Hematopoietic multipotent progenitor cell treated with erythropoietin and hydrocortisone succinate and interleukin-3 and kit ligand, for 4 days (in vitro differentiated cells): ENCODE measurements around the gene COL4A1.

Experiments used
- DNase-seq: peaks from one replicate; pipeline ENCODE4 v3.0.0-alpha.2; 2015

Gene COL4A1

DNA sequence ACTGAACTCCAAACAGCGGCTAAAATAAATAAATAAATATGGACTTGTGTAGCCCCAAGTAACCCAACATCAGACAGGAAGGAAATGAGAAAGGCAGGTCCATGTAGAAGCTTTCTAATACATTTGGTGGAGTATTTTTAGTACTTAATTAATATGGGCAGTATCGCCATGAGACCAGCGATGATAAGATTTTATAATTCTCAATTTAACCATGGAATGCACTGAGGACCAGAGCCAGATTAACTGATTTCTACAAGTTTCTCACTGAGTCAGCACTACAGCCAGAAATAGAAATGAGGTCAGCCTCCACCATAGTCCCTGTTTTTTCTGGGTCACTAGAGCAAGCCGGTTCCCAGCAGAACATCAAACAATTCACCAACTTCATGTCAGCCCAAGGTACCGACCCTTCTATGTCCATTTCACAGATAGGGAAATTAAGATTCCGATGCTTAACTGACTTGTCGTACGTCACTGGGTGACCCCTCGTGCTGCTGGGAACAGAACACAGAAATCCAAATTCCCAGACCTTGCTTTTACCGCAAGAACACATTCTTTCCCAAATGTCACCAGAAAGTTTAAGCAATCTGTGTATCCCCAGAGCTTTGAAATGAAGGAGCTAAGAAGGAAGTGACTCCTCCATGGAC, 90.4 kb downstream of the COL4A1 start:
- DNase-seq, result no peak

- no peak for DNase-seq
Measured at GRCh38 chr13:110216006-110216397, 91.0 kb downstream of the COL4A1 start.

GRCh38 chr13:110215606-110216005, 91.4 kb downstream of the COL4A1 start:
- no peak for DNase-seq

DNA sequence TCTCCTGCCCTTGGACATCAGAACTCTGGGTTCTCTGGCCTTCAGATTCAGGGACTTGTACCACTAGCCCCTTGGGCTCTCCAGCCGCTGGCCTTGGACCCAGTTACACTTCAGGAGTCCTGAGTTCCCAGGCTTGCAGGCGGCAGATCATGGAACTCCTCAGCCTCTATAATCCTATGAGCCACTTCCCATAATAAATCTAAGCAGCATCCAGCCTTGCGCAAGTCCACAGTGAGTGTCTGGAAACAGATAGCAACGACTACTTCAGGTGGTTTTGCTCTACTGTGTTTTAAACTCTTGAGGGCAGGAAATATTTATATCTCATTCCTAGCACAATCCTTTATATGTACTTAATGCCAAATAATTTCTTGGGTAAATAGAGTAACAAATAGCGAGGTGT, 92.3 kb downstream of the COL4A1 start:
- DNase-seq, result no peak

GRCh38 chr13:110213461-110214074, 93.4 kb downstream of the COL4A1 start:
- DNase-seq, result no peak

GRCh38 chr13:110212529-110212928, 94.4 kb downstream of the COL4A1 start:
- no peak for DNase-seq

GRCh38 chr13:110211735-110212134, 95.2 kb downstream of the COL4A1 start:
- DNase-seq, result no peak

DNA sequence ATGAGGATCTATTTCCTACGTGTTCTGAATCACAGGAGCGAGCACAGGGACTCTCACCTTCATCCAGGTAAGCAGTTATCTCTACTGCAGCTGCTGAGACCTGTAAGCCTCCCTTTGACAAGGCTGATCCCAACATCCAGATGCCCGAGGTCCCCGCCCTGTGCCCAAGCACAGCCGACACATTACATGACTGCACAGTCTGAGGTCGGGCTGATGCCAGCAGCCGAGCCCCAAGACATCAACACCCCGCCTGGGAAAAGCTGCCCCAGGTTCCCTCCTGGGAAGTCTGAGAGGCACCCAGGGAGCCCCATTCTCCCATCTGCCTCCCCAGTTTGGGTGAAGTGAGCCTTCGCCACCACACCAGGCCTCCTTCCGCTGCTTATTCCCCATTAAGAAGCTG, 95.9 kb downstream of the COL4A1 start:
- DNase-seq, result no peak

- DNase-seq, result no peak
Measured at GRCh38 chr13:110210604-110210985, 96.4 kb downstream of the COL4A1 start.

GRCh38 chr13:110209950-110210603, 96.9 kb downstream of the COL4A1 start:
- no peak for DNase-seq

DNA sequence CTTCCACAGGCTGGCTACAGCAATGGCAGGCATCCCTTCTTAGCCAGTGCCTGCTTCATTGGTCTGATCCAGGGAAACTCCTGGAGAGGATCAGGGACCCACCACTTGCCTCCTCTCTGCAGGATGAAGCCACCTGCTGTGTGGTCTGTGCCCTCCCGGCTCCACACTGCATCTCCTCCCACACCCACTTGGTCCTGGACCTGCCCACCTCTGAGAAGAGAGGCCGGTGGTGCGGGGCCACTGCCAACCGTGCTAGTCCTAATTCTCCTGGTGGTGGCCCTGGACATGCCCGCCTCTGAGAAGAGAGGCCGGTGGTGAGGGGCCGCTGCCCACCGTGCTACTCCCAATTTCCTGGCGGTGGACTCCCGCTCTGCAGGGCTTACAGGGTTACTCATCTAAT, 98.8 kb downstream of the COL4A1 start:
- DNase-seq, result no peak

- no peak for DNase-seq
Measured at GRCh38 chr13:110206996-110207395, 100.0 kb downstream of the COL4A1 start.

- no peak for DNase-seq
Measured at GRCh38 chr13:110206185-110206584, 100.8 kb downstream of the COL4A1 start.

DNA sequence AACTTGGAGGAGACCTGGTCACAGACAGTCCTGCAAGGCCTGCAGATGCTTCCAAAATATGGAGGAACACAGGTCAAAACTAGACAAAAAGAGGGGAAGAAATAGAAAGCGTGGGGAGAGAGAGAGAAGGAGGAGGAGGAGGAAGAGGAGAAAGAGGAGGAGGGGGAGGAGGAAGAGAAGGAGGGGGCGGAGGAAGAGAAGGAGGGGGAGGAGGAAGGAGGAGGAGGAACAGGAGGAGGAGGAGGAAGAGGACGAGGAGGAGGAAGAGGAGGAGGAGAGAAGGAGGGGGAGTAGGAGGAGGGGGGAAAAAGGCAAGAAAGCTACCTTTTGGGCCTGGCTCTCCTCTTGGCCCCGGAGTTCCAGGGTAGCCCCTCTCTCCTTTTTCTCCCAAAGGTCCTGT, 105.8 kb downstream of the COL4A1 start:
- no peak for DNase-seq

GRCh38 chr13:110200276-110200870, 106.6 kb downstream of the COL4A1 start:
- peak; percentile 51 for DNase-seq

GRCh38 chr13:110199046-110199831, 107.7 kb downstream of the COL4A1 start:
- no peak for DNase-seq

GRCh38 chr13:110197471-110197870, 109.5 kb downstream of the COL4A1 start:
- DNase-seq, result no peak

DNA sequence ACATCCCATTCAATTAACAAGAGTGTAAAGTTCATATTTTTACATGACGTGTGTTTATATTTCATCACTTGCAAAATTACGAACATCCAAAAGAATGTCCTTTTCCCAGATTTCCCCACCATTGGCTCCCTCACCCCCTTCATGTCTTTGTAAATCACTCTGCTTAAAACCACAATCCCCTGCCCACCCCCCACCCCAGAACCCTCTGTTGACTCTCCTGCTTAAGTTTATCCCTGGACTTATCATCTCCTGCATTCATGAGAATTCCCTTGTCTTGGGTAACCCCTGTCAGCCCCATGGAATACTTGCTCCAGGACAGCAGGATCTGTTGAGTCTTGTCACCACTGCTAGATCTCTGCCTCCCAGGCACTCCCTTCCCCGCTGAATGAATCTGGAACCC, 109.9 kb downstream of the COL4A1 start:
- no peak for DNase-seq

DNA sequence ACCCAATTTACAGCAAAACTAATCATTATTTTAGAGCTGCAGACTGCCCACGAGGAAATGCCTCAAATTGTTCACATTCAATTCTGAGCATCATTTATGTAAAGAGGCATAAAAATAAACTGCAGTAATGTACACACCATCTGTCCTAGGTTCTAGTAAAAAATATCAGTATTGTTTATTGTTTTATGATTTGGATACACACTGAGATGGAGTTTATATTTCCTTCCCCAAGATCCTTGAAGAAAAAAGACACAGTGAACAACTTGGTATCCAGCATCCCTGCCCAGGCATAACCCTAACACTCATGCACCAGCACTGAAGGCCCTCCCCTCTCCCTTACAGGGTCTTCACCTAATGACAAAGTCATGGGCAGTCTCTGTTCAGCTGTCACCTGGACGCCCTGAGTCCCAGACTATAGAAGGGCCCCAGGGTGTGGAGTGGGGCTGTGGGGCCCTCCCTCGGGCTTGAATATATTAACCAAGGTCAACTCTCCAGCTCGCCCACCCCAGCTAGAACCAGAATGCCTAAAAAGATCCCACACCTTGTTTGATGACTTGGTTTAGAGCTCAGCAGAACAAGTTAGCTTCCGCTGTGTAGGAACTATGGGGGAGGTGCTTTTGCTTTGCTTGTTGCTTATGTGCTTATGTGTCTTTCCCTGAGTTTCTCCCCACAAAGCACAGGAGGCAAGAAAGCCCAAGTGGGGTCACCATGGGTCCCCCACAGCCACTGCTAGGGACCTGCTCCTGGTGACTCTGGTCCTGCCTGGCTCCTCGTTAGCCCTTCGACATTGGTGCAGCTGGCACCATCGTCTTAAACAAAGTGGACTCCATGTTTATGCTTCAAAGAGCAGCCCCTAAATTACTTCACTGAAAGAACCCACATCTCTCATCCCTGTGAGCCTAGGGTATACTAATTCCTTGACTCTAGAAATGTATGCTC, 111.1 kb downstream of the COL4A1 start:
- DNase-seq, result no peak

GRCh38 chr13:110194451-110194850, 112.5 kb downstream of the COL4A1 start:
- no peak for DNase-seq

DNA sequence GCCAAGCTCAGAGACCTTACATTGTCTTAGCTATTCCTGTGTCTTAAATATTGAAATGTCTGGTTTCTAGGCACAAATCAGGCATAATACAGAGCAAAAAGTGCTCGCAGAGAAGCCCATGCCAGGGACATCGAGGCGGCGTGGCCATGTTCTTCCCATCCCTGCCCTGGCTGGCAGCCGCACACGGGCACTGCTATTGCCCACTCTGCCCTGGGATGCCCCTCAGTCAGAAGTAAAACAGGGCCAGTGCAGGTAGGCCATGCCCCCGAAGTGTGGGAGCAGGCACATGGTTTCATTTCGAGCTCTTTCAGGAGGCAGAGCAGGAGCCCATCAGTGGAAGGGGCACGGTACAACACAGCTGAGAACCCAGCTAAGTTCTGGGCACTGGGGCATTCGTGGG, 113.5 kb downstream of the COL4A1 start:
- no peak for DNase-seq

- no peak for DNase-seq
Measured at GRCh38 chr13:110192472-110192871, 114.5 kb downstream of the COL4A1 start.
